ENCODE measurements around the gene ZBTB7C.
A peak's percentile ranks its signal among the peaks of the same experiment; 100 is the strongest.

ZBTB7C gene

DNA sequence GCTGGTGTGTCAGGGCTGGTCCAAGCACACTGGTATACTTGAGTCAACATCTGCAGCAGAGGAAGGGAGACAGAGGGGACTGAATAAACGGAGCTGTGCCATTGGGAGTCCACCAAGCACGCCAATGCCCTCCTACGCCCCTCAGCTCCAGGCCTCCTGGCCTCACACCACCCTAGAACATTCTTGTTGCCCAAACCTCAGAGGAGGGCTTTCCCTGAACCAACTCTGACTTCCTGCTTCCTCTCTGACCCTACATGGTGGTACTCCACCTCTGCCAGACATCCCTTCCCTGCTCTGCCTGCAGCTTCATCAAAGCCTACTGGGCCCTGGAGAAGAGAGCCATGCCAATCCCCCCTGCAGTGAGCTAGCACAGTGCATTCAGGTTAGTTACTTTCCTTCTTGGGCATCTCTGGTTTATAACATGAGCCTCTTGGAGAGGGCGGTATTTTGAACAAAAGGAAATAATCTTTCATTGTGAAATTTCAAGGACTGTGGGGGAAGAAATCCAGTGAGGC, 54.4 kb downstream of the ZBTB7C start:
- no peak for DNase-seq (ENCODE audit: low read depth)

DNA sequence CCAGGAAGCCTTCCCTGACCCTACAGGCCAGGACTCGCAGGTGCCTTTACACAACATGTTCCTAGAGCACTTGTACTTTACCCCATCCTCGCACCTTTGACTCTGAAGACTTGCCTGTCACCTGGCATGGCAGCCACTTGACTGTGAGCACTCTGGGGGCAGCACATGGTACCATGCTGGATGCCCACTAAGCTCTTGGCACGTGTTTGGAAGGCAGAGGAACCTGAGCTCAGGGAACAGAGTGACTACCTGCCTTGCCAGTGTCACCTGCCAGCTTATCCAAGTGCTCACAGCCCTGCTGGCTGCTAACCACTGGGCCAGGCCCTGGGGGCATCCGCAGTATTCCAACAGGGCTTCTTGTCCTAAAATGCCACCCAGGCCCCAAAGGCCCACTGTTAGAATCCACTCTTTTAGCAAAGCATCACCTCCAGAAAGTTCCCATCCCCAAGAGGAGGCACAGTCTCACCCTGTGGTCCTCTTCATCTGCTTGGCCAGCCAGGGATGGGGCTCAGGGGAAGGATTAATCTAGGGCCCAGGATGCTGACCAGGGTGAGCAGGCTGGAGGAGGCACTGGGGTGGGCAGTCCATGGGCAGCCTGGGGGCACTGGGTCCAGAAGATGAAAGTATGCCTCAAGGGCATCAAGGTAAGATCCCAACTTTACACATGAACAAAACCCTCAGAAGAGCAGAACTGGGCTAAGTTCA, 57.0 kb downstream of the ZBTB7C start:
- no peak for DNase-seq (ENCODE audit: low read depth)

DNA sequence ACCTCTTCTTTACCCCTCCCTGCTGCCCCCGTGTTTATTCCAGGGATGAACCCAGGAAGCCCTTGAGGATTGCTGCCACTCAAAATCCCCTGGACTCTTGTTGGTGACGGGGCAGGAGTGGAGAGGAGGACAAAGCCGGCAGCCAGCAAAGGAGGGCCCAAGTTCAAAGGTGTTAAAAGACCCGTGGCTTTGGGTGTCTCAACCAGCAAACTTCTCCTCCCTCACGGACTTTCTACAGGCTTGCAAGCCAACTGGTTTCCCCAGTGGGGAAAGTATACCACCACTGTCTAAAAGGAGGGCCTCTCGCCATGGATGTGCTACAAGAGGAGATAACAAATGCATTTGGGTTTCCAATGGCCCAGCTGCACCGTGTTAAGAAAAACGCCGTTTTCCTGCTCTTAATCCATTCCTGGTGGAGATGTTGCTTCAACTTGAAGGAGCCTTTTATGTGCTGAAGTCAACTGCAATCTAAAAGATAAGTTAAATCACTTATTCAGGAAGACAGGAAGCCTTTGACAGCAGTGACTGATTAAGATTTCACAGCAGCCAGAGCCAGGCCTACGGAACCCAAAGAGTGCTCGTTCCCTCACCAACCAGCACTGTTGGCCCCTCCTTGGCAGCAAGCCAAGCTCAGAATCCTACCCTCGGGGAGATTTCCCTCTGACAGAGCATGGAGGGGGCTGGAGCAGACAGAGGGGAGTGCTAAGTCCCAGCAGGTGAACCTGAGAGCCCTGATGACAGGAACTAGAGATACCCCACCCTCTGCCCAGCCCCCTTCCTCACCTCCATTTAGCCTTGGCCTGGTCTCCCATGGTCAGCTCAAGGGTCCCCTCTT, 57.8 kb downstream of the ZBTB7C start:
- no peak for DNase-seq (ENCODE audit: low read depth)

DNA sequence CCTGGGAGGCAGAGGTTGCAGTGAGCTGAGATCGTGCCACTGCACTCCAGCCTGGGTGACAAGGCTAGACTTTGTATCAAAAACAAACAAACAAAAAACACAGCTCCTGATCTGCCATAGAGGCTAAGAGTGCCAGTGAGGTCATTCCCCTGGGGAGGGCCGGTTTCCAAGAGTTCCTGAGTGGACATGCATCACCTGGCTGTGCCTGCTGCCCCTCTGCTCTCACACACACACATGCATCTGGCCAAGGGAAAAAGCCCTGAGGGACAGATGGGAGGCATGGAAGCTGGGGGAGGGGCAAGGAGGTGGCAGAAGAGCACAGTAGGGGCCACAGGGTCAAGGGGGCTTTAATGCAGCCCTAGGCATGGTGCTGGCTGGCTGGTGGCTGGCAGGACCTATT, 60.4 kb downstream of the ZBTB7C start:
- DNase-seq (ENCODE audit: low read depth), result no peak

DNA sequence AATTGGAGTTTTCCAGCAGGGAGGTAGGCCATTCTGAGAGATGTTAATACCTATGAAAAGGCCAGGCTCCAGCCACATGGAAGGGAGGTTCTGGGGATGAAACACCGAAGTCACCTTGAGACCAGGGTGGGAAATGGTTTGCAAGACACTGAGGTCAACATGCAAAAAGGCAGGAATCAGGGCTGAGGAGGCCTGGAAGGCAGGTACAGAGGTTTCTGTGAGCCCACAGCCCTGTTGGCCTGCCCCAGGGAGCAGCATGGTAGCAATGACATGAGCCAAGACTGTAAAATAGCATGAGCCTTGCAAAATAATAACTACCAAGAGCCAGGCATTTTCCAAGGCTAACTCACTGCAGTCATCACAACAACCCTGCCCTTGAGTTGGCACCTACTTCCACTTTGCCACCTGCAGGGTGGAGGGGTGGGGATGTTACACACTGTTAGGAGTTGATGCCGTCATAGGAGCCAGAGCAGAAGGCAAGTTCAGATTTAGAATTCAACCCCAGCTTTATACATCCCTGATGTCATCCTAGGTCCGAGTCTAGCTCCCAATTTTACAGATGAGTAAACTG, 61.3 kb downstream of the ZBTB7C start:
- no peak for DNase-seq (ENCODE audit: low read depth)

DNA sequence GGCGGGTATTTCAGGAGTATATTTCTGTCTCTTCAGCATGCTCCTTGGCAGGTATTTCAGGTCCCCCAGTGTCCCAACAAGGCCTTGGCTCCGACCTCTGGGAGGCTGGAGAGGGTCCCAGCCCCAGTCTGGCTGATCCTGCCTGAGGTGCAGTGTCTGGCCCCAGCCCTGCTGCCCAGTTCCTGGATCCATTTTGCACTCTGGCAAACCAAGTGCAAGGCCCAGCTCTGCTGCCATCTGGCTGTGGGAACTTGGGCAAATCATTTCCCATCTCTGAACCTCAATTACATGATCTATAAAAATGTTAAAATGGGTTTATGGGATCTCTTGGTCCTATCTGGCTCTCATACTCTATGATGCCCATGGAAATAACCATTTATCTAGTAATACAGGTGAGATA, 63.6 kb downstream of the ZBTB7C start:
- DNase-seq (ENCODE audit: low read depth), result no peak

DNA sequence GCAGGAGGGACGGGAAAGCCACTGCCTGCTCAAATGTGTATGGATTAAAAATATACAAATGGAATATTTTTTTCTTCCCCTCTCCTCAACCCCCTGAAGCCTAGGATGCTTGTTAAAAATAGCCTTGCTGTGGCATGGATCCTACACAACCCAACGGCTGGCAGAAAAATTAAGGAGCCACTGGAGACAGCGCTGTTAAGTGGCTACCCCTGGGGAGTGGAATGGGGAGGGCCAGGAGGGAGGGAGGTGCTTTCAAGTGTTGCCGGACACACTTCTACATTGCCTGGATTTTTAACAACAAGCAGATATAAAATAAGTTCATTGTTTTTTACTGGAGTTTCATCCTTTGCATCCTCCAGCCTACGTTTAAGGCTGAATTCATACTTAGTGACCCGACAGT, 66.6 kb downstream of the ZBTB7C start:
- no peak for DNase-seq (ENCODE audit: low read depth)

DNA sequence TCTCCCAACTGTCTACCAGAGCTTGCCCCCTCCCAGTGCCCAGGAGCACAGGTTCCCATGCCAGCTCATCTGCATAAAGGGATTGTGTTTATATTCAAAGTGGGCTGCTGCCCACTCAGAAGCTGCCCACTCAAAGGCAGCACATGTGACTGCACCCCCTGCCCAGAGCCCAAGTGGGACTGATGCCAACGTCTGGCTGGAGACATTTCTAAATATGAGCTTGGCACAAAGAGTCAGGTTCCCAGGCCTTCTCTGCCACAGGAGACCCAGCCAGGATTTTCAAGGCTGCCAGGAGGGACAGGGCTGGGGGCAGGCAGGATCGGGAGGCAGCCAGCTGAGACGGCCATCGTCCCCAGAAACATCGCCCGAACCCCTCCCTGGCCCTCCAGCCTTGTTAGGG, 67.1 kb downstream of the ZBTB7C start:
- DNase-seq (ENCODE audit: low read depth), result no peak

DNA sequence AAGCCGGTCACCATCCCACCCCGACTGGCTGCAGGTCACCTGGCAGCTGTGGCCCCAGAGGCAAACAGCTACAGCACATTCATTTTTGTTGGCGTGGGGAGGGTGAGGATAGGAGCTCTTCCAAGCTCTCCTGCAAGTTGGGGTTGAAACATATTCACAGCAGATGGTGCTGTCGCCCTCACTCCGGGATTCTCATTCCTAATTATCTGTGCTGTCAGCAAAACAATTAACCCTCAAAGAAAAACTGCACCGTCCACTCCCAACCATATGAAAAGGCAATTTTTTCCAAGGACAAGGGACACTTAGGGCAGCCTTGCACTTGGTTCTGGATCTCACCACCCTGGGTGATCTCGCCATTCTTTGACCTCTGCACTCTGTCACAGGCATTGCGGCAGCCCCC, 68.6 kb downstream of the ZBTB7C start:
- DNase-seq (ENCODE audit: low read depth), result no peak

DNA sequence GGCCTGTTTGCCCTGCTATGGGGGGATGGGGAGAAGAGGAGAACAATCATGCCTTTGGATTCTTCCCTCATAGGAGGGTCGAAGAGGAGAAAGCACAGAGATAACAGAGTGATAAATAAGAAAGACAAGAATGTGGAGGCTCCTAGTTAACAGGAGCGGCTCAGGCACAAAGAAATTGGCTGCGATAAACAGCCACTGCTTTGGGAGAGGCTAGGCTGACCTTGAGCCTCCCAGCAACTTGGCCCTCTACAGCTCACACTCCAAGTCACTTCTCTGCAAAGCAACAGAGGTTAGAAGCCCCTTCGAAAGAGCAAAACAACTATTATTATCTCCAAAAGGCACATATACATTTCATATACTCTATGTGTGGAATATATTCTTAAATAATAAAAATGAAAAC, 69.5 kb downstream of the ZBTB7C start:
- DNase-seq (ENCODE audit: low read depth), result no peak

DNA sequence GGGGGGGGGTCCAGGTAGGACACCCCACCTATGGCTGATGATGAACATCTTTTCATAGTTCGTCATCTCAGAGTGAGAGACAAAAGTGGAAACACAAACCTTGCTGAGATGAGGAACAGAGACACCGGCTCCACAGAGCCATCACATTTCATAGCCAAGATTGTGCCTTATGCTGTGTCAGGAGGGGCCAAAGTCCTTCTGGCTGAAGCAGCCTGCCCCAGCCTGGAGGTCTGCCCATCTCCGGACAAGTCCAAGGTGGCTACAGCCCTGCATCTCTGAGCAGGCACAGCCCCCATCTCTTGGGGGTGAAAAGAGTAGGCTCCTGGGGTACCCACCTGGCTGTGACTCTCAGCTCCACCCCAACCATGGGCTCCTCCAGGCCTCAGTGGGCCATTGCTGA, 70.3 kb downstream of the ZBTB7C start:
- DNase-seq (ENCODE audit: low read depth), result no peak

DNA sequence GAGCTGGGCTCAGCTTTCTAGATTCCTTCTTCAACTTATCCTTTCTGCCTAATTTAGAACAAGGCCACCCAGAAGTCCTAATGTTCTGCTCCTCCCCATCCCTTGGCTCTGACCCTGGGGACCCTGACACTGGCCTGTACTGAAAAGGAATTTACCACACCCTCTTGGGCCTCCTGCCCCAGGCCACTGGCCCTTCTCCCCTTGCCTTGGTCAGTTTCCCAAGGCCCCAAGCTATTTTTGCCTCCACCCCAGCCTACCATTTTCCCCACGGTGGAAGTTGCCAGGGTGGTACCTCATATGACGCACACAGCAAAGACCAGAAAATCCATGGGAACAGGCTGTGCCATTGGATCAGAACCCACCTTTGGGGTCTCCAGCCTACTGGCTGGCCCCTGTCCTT, 72.1 kb downstream of the ZBTB7C start:
- DNase-seq (ENCODE audit: low read depth), result no peak

DNA sequence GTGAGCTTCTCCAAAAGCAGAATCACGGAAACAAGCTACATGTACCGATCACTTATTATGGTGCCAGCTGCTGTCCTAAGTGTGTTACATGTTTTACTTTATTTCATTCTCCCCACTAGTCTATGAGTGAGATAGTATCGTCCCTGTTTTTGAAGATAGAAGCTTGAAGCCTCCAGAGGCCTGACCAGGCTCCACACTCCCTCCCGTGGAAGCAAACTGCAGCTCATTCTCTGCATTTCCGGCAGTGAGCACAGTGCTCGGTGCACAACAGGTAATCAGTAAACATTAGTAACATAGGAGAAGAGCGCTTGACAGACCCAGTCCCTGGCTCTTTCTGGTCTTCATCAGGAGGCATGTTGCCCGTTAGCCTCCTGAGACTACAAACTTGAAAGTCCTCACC, 72.9 kb downstream of the ZBTB7C start:
- DNase-seq (ENCODE audit: low read depth), result no peak

DNA sequence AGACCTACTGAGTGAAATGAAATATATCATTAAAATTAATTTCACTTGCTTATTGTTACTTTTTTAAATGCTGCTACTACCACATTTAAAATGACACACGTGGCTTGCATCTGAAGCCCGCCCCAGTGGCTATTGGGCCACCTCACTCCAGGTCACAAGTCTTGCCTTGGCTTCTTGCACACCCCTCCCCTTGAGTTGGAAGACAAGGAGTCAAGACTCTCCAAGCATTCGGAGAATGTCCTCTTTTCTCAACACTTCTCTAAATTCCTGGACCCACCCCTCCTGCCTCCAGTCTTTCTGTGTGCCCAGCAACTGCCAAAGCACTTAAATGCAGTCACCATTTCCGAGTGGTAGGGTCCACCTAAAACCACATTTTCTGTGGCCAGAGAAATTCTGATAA, 73.4 kb downstream of the ZBTB7C start:
- no peak for DNase-seq (ENCODE audit: low read depth)

DNA sequence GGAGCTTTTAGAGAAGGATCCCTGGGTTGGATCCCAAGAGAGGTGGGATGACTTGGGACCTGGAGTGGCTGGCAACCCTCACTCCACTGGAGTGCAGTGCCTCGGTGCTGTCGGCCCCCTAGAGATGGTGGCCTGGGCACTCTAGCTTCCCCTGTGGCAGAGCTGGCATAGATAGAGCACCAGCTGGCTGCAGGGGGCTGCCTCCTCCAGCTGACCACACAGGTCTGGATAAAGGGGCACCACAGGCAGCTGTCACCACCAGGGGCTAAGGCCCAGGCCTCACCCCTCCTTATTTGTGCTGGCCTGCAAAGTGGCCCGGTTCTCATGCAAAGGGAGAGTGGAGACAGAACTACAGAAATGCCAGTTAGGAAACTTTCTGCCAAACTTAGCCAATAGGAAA, 74.3 kb downstream of the ZBTB7C start:
- DNase-seq (ENCODE audit: low read depth), result no peak

DNA sequence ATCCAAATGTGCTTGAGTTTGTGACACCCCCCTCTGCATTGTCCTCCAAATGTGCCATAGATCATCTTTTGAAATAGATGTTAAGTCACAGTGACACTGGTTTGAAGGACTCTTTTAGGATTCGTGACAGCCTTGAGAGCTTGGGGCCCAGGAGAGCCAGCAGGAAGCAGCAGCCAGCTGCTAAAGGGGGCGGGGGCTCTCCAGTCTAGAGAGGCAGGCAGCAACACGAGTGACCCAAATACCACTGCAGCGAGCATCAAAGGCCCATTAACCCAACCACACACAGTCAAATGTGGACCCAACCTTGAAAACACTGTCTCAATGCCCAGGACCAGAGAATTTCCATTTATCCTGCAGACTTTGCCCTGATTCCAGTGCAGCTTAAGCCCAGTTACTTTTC, 75.6 kb downstream of the ZBTB7C start:
- no peak for DNase-seq (ENCODE audit: low read depth)

DNA sequence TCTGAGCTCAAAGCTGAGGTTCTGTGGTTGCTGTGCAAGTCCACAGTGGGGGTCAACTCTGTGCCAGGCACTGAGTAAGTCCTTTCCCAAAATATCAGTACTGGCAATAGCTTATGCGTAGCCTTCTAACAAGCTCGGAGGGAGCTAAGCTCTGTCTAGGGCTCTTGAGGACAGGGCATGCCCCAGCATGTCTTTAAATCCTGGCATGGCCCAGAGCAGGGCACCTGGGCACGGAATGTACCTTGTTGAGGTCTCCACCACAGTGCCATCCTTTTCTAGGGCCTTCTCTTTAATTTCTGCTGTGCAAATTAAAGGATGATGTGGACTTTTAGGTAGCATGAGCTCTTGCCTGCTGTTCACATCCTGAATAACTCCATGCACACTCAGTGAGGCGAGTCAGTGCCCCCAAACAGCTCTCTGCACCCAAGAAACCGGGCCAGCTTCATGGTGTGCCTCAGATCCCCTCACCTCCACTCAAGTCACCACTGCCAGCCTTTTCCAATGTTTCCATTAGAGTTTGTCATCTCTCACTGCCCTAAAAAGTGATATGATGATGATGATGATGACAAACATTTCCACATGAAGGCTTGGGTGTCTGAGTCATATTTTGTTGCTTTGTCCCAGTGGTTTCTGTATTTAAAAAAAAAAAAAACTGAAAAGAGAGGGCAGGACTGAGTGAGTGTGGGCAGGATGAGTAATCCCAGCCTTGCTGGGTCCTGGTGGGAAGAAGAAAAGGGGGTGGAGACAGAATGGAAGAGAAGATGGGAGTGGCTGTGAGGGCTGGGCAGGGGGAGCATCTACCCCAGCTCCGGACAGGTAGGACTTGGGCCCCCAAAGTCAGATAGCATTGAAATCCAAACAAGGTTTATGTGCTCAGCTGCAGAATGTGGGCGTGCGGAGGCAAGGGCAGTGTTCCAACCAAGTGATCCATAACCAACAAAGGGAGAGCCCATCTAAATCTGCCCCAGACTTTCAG, 78.9 kb downstream of the ZBTB7C start:
- DNase-seq (ENCODE audit: low read depth), result peak; percentile 75

DNA sequence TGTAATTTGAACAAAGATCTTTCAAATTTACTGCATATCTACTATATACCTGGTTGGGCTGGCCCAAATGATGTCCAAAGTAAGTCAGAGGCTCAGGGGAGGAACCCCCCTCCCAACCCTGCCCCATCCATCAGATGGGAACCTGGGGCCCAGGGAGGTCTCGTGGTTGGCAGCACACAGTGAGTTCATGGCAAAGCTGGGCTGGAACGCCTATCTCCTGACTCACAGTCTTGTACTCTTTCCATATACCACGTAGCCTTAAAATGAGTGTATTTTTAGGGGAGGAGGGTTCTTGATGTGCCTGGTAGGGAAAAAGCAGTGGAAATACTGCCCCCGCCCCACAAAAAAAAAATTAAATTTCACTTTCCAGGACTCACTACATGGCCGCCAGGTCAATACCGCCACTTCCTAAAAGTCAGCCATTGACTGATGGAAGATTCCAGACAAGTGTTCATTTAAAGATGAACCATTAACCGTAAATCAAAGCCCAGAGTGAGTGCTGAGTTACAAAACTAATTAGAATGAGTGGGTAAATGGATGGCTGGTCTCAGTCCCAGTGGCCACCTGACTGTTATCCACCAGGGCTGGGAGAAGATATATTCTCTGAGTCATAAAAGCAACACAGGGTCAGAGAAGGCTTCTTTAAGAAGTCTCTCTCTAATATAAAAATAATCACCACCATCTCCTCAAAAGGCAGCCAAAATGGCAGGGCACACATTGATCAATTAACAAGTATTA, 80.5 kb downstream of the ZBTB7C start:
- no peak for DNase-seq (ENCODE audit: low read depth)

DNA sequence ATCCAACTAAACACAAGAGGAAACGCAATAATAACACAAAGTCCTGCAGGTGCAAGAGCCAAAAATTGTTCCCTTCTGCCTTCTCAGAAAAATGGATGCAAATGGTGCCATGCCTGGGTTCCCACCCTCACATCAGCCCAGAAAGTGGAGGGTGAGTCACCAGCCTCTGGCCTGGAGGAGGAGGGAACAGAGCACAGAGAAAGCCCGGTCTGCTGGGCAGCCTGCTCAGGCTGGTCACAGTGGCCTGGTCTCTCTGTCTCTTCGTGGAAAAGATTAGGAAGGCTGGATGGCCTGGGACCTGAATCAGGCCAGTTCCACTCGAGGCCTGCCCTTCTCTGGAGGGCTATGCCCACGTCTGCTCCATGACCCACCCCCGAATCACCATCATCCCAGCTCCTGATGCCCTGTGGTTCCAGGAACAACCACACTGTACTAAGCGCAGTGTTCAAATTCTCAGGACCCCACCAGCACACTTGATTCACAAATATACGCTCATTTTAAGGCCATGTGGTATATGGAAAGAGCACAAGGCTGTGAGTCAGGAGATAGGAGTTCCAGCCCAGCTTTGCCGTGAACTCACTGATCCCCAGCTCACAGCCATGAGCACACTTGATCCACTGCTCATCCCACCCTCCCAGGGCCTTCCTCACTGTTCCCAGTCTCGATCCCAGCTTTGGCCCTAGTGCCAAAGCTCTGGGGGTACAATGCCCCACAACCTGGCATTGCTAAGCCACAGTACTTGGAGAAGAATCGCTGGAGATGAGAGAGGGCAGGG, 82.1 kb downstream of the ZBTB7C start:
- peak; percentile 38 for DNase-seq (ENCODE audit: low read depth)

DNA sequence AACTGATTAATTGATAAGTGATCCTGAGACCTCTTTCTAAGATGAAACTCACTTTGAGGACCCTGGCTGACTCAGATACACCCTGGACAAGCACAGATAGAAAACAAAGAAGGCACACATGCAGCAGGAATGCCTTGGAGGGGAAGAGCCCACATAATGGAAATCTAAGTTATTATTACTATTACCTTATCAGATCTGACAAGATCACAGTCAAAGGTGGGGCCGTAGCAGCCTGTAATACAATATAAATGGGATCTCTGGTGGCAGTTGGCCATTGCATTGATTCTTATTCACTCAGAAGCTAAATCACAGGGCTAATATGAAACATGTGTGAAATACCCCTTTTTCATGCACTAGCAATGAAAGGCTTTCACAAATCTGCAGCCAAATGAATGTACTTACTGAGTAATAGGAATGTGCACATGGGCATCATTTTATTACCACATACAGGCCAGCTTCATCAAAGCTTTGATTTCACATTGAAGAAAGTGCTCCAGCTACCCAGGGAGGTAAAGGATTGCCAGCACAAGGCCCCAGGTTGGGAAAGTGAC, 84.0 kb downstream of the ZBTB7C start:
- DNase-seq (ENCODE audit: low read depth), result no peak
